A673 (cell line): Measurements from ENCODE around the gene MTCH2. TPM values are rescaled to one million over a fixed set of nuclear protein-coding genes. Genes with fewer than 3 reads are reported as not detected.

ENCODE experiments used
- BruUV-seq: library from RNA; stranded (reverse); fragments of 400-500 nt; replicated peaks from 2 replicates; lab custom pipeline; 2021; lab: Mats Ljungman, UMichigan
- CTCF ChIA-PET: fragments of 300-600 bp; sonication (Branson Sonifier 250); formaldehyde crosslinking; loops from one replicate; lab custom pipeline; 2022; ENCODE audit warnings: antibody characterized with exemption; lab: Charles Lee
- POLR2A ChIA-PET: fragments of 300-600 bp; sonication (Branson Sonifier 250); formaldehyde crosslinking; loops from one replicate; lab custom pipeline; 2022; ENCODE audit warnings: antibody characterized with exemption; ENCODE audit not compliant: low non-redundant PET; lab: Charles Lee
- DNase-seq: peaks from one replicate; pipeline ENCODE4 v3.0.0-alpha.2; 2015; ENCODE audit warnings: low spot score
- H3K27ac ChIP-seq: fragments of 200-600 bp; sonication (generic); 2 replicates; pipeline ENCODE4 v1.5.1; 2016; ENCODE audit warnings: mixed run types, low read depth, mild to moderate bottlenecking, mixed read lengths, antibody characterized with exemption, low read length; ENCODE audit not compliant: poor library complexity, severe bottlenecking
- H3K27me3 ChIP-seq: fragments of 200-600 bp; sonication (generic); replicated peaks from 2 replicates; pipeline ENCODE4 v1.6.1; 2017; ENCODE audit warnings: mixed run types, low read depth, mild to moderate bottlenecking, mixed read lengths, antibody characterized with exemption, low read length; ENCODE audit not compliant: insufficient read depth, poor library complexity
- H3K36me3 ChIP-seq: fragments of 200-600 bp; sonication (generic); 2 replicates; pipeline ENCODE4 v1.6.1; 2016; ENCODE audit warnings: mixed run types, mild to moderate bottlenecking, mixed read lengths, antibody characterized with exemption, low read length; ENCODE audit not compliant: insufficient read depth, poor library complexity, severe bottlenecking
- H3K4me1 ChIP-seq: fragments of 200-600 bp; sonication (generic); 2 replicates; pipeline ENCODE4 v1.6.1; 2017; ENCODE audit warnings: mixed run types, mild to moderate bottlenecking, mixed read lengths, antibody characterized with exemption, low read length; ENCODE audit not compliant: insufficient read depth, poor library complexity, severe bottlenecking
- H3K4me3 ChIP-seq: fragments of 200-600 bp; sonication (generic); 2 replicates; pipeline ENCODE4 v1.5.1; 2016; ENCODE audit warnings: low read depth, mixed run types, mild to moderate bottlenecking, mixed read lengths, low read length; ENCODE audit not compliant: poor library complexity, severe bottlenecking
- H3K9me3 ChIP-seq: fragments of 200-600 bp; sonication (generic); 2 replicates; pipeline ENCODE4 v1.6.1; 2016; ENCODE audit warnings: mixed run types, low read depth, mild to moderate bottlenecking, mixed read lengths, antibody characterized with exemption, low read length; ENCODE audit not compliant: poor library complexity, severe bottlenecking
- EZH2 ChIP-seq: fragments of 200-600 bp; sonication (generic); IDR thresholded peaks from 2 replicates; pipeline ENCODE4 v1.6.1; 2017; ENCODE audit warnings: borderline replicate concordance, low read depth, mild to moderate bottlenecking, mixed read lengths, antibody characterized with exemption, low read length; ENCODE audit not compliant: poor library complexity, severe bottlenecking
- intact Hi-C: fragments of 100-400 bp; cut with micrococcal nuclease; formaldehyde crosslinking; loops from one replicate; pipeline ENCODE4 v1.10.0; 2022; ENCODE audit not compliant: unreplicated experiment
- total RNA-seq: library from RNA; stranded (reverse); gene quantifications from 2 replicates; pipeline ENCODE4 v1.2.3, GENCODE V29; 2021
- TF ChIP-seq, protein P1 (sequence below): fragments of 300-800, 200-600 bp; sonication (generic); conservative IDR thresholded peaks from 2 replicates; pipeline ENCODE4 v1.5.1; 2017; ENCODE audit warnings: low read depth, mild to moderate bottlenecking, antibody characterized with exemption, low read length, moderate library complexity, mixed read lengths

MTCH2 gene
- total RNA-seq, 1 experiment from 2014 or later, result 382 TPM

DNA sequence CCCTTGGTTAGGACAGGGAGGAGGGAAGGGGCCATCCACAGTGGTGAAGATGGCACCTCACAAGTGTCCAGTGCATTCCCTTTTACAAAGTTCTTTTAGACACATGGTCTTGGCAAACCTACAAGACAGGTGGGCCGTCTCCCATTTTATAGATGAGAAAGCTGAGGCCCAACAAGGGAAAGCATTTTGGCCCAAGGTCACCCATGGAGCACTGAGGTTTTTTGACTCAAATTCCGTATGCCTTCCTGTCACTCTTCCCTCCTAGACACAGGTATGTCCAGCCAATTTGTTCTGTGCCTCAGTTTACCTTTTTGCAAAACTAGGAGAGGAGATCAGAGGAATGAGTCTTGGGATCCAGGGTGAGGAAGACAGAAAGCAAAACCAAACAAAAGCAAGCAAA, 49.4 kb downstream of the MTCH2 start:
- Histone ChIP-seq H3K27ac (no peak overlapping the region), H3K4me3 (no peak overlapping the region), H3K36me3 (no peaks in the 10 kb centered on the region), H3K27me3 (peaks cover 32% of the 10 kb centered on the region), H3K9me3 (no peaks in the 10 kb centered on the region), H3K4me1 (no peaks in the 10 kb centered on the region)
- POLR2A ChIA-PET, result interaction anchor here (0.7 kb wide), 1 partner anchor 168 kb away, joined by 4 read pairs; no protein-coding TSS in a partner anchor
- intact Hi-C loops, result no loop called here
- no peak for TF ChIP-seq EZH2
- TF ChIP-seq, protein P1, sequence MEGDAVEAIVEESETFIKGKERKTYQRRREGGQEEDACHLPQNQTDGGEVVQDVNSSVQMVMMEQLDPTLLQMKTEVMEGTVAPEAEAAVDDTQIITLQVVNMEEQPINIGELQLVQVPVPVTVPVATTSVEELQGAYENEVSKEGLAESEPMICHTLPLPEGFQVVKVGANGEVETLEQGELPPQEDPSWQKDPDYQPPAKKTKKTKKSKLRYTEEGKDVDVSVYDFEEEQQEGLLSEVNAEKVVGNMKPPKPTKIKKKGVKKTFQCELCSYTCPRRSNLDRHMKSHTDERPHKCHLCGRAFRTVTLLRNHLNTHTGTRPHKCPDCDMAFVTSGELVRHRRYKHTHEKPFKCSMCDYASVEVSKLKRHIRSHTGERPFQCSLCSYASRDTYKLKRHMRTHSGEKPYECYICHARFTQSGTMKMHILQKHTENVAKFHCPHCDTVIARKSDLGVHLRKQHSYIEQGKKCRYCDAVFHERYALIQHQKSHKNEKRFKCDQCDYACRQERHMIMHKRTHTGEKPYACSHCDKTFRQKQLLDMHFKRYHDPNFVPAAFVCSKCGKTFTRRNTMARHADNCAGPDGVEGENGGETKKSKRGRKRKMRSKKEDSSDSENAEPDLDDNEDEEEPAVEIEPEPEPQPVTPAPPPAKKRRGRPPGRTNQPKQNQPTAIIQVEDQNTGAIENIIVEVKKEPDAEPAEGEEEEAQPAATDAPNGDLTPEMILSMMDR, result no peak
- BruUV-seq, result no TSS peak
- no peak for DNase-seq
- CTCF ChIA-PET, result no interaction called here

DNA sequence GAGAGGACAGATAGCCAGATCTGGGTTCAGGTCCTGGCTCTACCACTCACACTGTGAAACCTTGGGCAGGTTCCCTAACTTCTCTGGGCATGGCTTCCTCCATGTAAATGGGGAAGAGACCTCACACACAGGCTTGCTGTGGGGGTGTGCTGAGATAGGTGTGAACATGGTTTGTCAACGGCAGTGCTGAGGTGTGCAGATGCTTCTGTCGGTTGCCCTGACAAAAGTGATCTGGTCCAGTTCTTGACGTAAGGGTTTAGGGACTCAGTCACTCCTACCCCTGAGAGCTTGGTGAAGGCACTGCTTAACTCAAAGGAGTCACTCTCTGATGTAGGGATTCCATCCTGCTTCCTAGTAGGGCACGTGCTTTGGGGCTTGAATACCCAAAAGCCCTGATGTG, 50.1 kb downstream of the MTCH2 start:
- no peak for TF ChIP-seq EZH2
- TF ChIP-seq, protein P1, result no peak
- Histone ChIP-seq H3K4me1 (no peaks in the 10 kb centered on the region), H3K9me3 (no peaks in the 10 kb centered on the region), H3K27ac (no peak overlapping the region), H3K36me3 (no peaks in the 10 kb centered on the region), H3K27me3 (peaks cover 32% of the 10 kb centered on the region), H3K4me3 (no peak overlapping the region)
- no peak for DNase-seq
- POLR2A ChIA-PET, result no interaction called here
- no TSS peak for BruUV-seq
- CTCF ChIA-PET, result interaction anchor here (0.5 to 0.7 kb wide), 2 partner anchors 39 to 66 kb away, joined by 3 to 5 read pairs; no protein-coding TSS in a partner anchor
- intact Hi-C loops, result no loop called here

DNA sequence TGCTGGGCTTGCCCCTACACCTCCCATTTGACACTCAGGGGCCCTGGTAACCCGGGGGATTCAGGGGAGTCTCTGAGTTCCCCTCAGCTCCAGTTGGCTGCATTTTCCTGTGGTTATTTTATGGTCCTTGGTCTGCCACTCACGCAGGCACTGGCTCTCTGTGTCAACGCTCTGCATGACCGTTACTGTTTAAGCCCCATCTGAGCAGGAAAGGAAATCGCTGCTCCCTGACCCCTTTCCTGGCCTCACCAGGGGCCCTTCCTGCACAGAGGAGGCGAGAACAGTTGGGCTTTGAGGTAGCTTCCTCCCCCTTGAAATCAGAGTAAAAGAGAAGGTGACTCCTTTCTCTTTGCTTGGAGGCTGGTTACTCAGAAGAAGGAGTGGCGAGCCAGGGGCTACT, 50.6 kb downstream of the MTCH2 start:
- POLR2A ChIA-PET, result no interaction called here

More for the DNA sequence above, 50.6 kb downstream of the MTCH2 start:
- no peaks in the 10 kb centered on the region for H3K9me3 ChIP-seq
- intact Hi-C loops, result no loop called here
- H3K27me3 ChIP-seq, result peaks cover 32% of the 10 kb centered on the region
- no peaks in the 10 kb centered on the region for H3K4me1 ChIP-seq
- BruUV-seq, result no TSS peak
- TF ChIP-seq, protein P1, result no peak
- no peak for TF ChIP-seq EZH2
- no peak overlapping the region for H3K27ac ChIP-seq
- CTCF ChIA-PET, result interaction anchor here (0.5 to 0.7 kb wide), 4 partner anchors 38 to 137 kb away, joined by 3 to 6 read pairs (median 4); no protein-coding TSS in a partner anchor
- DNase-seq, result no peak
- no peak overlapping the region for H3K4me3 ChIP-seq
- no peaks in the 10 kb centered on the region for H3K36me3 ChIP-seq
